Large intestine (tissue), 3 donors: Measurements from ENCODE around the gene VIPR2. TPM values are rescaled to one million over a fixed set of nuclear protein-coding genes. Genes with fewer than 3 reads are reported as not detected.
"Not testable (repeated sequence)": the region's sequence is repeated elsewhere in the genome, so short reads cannot be mapped to it uniquely, and the experiment has no call there.

Source experiments
- DNase-seq, 2 donors: peaks; one replicate each; pipeline versions ENCODE4 v3.0.0 to v3.0.0-alpha.2; 2013
- H3K27ac ChIP-seq: one replicate; pipeline ENCODE4 v1.5.1; 2013; ENCODE audit warnings: low read length
- H3K27me3 ChIP-seq: 2 replicates; pipeline ENCODE4 v1.6.1; 2013; ENCODE audit warnings: low read length; ENCODE audit not compliant: control insufficient read depth, insufficient read depth
- H3K36me3 ChIP-seq: 2 replicates; pipeline ENCODE4 v1.6.1; 2013; ENCODE audit warnings: low read length; ENCODE audit not compliant: control insufficient read depth, insufficient read depth
- H3K4me1 ChIP-seq: one replicate; pipeline ENCODE4 v1.6.1; 2013; ENCODE audit warnings: low read length; ENCODE audit not compliant: control insufficient read depth, insufficient read depth
- H3K4me3 ChIP-seq: one replicate; pipeline ENCODE4 v1.5.1; 2013; ENCODE audit warnings: low read length
- H3K9me3 ChIP-seq: one replicate; pipeline ENCODE4 v1.6.1; 2013; ENCODE audit warnings: mild to moderate bottlenecking, low read depth, low read length, moderate library complexity; ENCODE audit not compliant: control insufficient read depth
- WGBS: methylation state at CpG from one replicate; pipeline ENCODE4 v1.1.5; 2013; ENCODE audit warnings: low lambda C conversion rate; ENCODE audit not compliant: insufficient coverage; 5-methylcytosine and 5-hydroxymethylcytosine counted together
- polyA plus RNA-seq: library from polyadenylated mRNA; unstranded; fragments of 120-200 nt; gene quantifications from one replicate; pipeline ENCODE4 v1.2.1, GENCODE V29; 2013

The VIPR2 gene
- polyA plus RNA-seq, 1 donor, result 1.4 TPM

GRCh38 chr7:159103382-159104187 lies 41.1 kb downstream of the VIPR2 start:
- Histone ChIP-seq H3K4me1 (no peaks in the 10 kb centered on the region), H3K27ac (no peak overlapping the region), H3K36me3 (no peaks in the 10 kb centered on the region), H3K4me3 (no peak overlapping the region), H3K27me3 (peaks cover 2% of the 10 kb centered on the region), H3K9me3 (peaks cover 6% of the 10 kb centered on the region)
- whole genome bisulfite sequencing, result no CpG with 5 or more reads among the region's 21 CpGs
- DNase-seq, result no peak

- Histone ChIP-seq H3K36me3 (no peaks in the 10 kb centered on the region), H3K27ac (no peak overlapping the region), H3K4me3 (no peak overlapping the region), H3K4me1 (no peaks in the 10 kb centered on the region), H3K9me3 (peaks cover 6% of the 10 kb centered on the region), H3K27me3 (peaks cover 2% of the 10 kb centered on the region)
- no CpG with 5 or more reads among the region's 14 CpGs for WGBS
- DNase-seq, result no peak
These were observed 41.8 kb downstream of the VIPR2 start for GRCh38 chr7:159102681-159103381.

GRCh38 chr7:159101661-159102091 lies 43.0 kb downstream of the VIPR2 start:
- H3K36me3 ChIP-seq, result not testable (repeated sequence)

GRCh38 chr7:159101083-159101395 lies 43.6 kb downstream of the VIPR2 start:
- not testable (repeated sequence) for DNase-seq, H3K27me3 ChIP-seq, H3K4me1 ChIP-seq, H3K27ac ChIP-seq, H3K36me3 ChIP-seq, H3K4me3 ChIP-seq, H3K9me3 ChIP-seq
- no CpG with 5 or more reads among the region's 33 CpGs for WGBS

More at GRCh38 chr7:159101661-159102091, 43.0 kb downstream of the VIPR2 start:
- H3K4me1 ChIP-seq, H3K4me3 ChIP-seq, H3K9me3 ChIP-seq, DNase-seq, H3K27me3 ChIP-seq, H3K27ac ChIP-seq: not testable (repeated sequence)
- no CpG with 5 or more reads among the region's 42 CpGs for WGBS

- H3K4me3 ChIP-seq, H3K36me3 ChIP-seq, H3K27me3 ChIP-seq, H3K9me3 ChIP-seq, DNase-seq, H3K4me1 ChIP-seq, H3K27ac ChIP-seq: not testable (repeated sequence)
- WGBS, result no CpG with 5 or more reads among the region's 37 CpGs
These were observed 44.2 kb downstream of the VIPR2 start for GRCh38 chr7:159100281-159101082.

- Histone ChIP-seq H3K4me1 (peaks cover 3% of the 10 kb centered on the region), H3K4me3 (no peak overlapping the region), H3K27ac (no peak overlapping the region), H3K27me3 (no peaks in the 10 kb centered on the region), H3K36me3 (no peaks in the 10 kb centered on the region), H3K9me3 (no peaks in the 10 kb centered on the region)
- DNase-seq, result no peak
- WGBS, result no CpG with 5 or more reads among the region's 10 CpGs
These were observed 44.9 kb downstream of the VIPR2 start for GRCh38 chr7:159099711-159100231.

GRCh38 chr7:159098811-159099655 lies 45.6 kb downstream of the VIPR2 start:
- H3K9me3 ChIP-seq, result no peaks in the 10 kb centered on the region
- WGBS, result 82% methylated on average over 2 of the region's 22 CpGs
- H3K27ac ChIP-seq, result no peak overlapping the region
- H3K36me3 ChIP-seq, result no peaks in the 10 kb centered on the region
- H3K4me3 ChIP-seq, result no peak overlapping the region
- no peaks in the 10 kb centered on the region for H3K27me3 ChIP-seq
- peak in 1 of 2 donors; percentile 15 for DNase-seq
- H3K4me1 ChIP-seq, result peaks cover 3% of the 10 kb centered on the region

- DNase-seq, result no peak
- H3K4me1 ChIP-seq, result peaks cover 3% of the 10 kb centered on the region
- no peak overlapping the region for H3K27ac ChIP-seq
- no peaks in the 10 kb centered on the region for H3K36me3 ChIP-seq
- H3K9me3 ChIP-seq, result no peaks in the 10 kb centered on the region
- H3K4me3 ChIP-seq, result no peak overlapping the region
- no CpG with 5 or more reads among the region's 6 CpGs for WGBS
- H3K27me3 ChIP-seq, result no peaks in the 10 kb centered on the region
These were observed 46.3 kb downstream of the VIPR2 start for GRCh38 chr7:159098424-159098786.

DNA sequence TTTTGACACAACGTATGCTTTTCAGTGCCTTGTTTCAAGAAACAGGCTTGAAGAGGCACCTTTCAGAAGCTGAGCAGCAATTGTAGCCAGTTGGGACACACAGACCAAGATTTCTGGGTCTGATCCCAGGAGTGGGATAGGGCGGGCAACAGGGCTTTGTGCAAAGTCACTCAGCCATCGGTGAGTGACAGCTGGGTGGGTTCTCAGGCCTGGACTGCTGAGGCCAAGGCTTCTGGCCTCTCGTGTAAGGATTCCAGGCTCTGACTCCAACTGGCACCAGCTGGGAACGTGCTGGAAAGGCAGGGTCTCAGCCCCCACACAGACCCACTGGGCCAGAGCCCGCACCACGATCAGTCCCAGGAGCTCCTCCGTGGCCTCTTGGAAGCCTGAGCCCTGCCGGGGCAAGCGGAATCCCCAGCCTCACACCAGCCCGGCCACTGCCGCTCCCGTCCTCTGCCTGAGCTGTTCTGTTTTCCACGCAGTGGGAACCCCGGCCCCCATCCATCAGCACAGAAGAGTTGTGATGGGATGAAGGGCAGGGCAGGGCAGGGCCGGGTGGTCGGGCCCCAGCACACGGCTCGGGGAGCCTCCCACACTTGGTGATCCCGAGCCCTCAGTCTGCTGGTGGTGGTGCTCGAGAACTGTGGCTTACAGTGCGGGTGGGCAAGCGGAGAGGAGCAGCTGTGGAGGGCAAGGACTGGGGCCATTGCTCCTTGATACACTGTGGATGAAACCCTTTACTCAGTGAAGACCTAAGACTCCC lies 46.8 kb downstream of the VIPR2 start:
- DNase-seq, result no peak

More for the DNA sequence above, 46.8 kb downstream of the VIPR2 start:
- peak overlapping the region; percentile 17 for H3K27ac ChIP-seq
- no peak overlapping the region for H3K4me3 ChIP-seq
- H3K36me3 ChIP-seq, result no peaks in the 10 kb centered on the region
- H3K27me3 ChIP-seq, result no peaks in the 10 kb centered on the region
- peaks cover 3% of the 10 kb centered on the region for H3K4me1 ChIP-seq
- H3K9me3 ChIP-seq, result no peaks in the 10 kb centered on the region
- WGBS, result no CpG with 5 or more reads among the region's 23 CpGs
